H1 (cell line): ENCODE measurements around the gene F10. TPM values are rescaled to one million over a fixed set of nuclear protein-coding genes. Genes with fewer than 3 reads are reported as not detected.

ENCODE experiments used
- CTCF ChIA-PET: fragments of 300-600 bp; sonication (Branson Sonifier 250); formaldehyde crosslinking; loops from one replicate; lab custom pipeline; 2021; ENCODE audit not compliant: partially characterized antibody; lab: Charles Lee
- POLR2A ChIA-PET: fragments of 300-600 bp; sonication (Branson Sonifier 250); formaldehyde crosslinking; loops from one replicate; lab custom pipeline; 2021; ENCODE audit warnings: inconsistent platforms; ENCODE audit not compliant: partially characterized antibody; lab: Charles Lee
- DNase-seq, 2 experiments: peaks; one replicate each; pipeline versions ENCODE4 v3.0.0 to v3.0.0-alpha.2; 2010 to 2022; ENCODE audit warnings: low spot score in 2 of 2, low read depth in 1 of 2, mixed read lengths in 1 of 2
- FAIRE-seq: peaks from 2 replicates; lab custom pipeline; 2011; peaks lifted over from hg19 to GRCh38; lab: Jason Lieb, UNC
- H2AFZ ChIP-seq: 2 replicates; pipeline ENCODE4 v1.8.1; 2012; ENCODE audit warnings: low read length, inconsistent platforms
- H2AK5ac ChIP-seq: 2 replicates; pipeline ENCODE4 v1.6.1; 2013; ENCODE audit warnings: low read depth, low read length
- H2BK120ac ChIP-seq: replicated peaks from 2 replicates; pipeline ENCODE3; 2013; ENCODE audit warnings: low read depth, low read length, inconsistent platforms
- H2BK12ac ChIP-seq: 2 replicates; pipeline ENCODE4 v1.6.1; 2013; ENCODE audit warnings: low read depth, low read length
- H2BK15ac ChIP-seq: 2 replicates; pipeline ENCODE4 v1.6.1; 2013; ENCODE audit warnings: low read length
- H2BK20ac ChIP-seq: 2 replicates; pipeline ENCODE4 v1.6.1; 2013; ENCODE audit warnings: low read length
- H2BK5ac ChIP-seq: 2 replicates; pipeline ENCODE4 v1.6.1; 2013; ENCODE audit warnings: low read depth, low read length
- H3K14ac ChIP-seq: 2 replicates; pipeline ENCODE4 v1.6.1; 2013; ENCODE audit warnings: inconsistent platforms; ENCODE audit not compliant: insufficient read length
- H3K18ac ChIP-seq: 2 replicates; pipeline ENCODE4 v1.6.1; 2013; ENCODE audit warnings: low read length; ENCODE audit errors: extremely low read depth
- H3K23ac ChIP-seq: 2 replicates; pipeline ENCODE4 v1.6.1; 2013; ENCODE audit warnings: inconsistent platforms; ENCODE audit not compliant: insufficient read length
- H3K23me2 ChIP-seq: 2 replicates; pipeline ENCODE4 v1.6.1; 2013; ENCODE audit warnings: low read depth, low read length
- H3K27ac ChIP-seq: 2 replicates; pipeline ENCODE4 v1.6.1; 2011; ENCODE audit warnings: low read depth, low read length, inconsistent platforms
- H3K27me3 ChIP-seq, 4 experiments: replicated peaks in 1 of 4; 1 replicate in 1 of 4; 2 replicates in 3 of 4; pipeline versions ENCODE4 v1.6.1 to v1.8.1; 2011 to 2013; ENCODE audit warnings: low read length in 3 of 4, mild to moderate bottlenecking in 3 of 4, inconsistent platforms in 2 of 4, mixed read lengths in 2 of 4, moderate library complexity in 1 of 4; ENCODE audit not compliant: control insufficient read depth in 3 of 4, insufficient read depth in 3 of 4; ENCODE audit errors: extremely low read depth in 1 of 4
- H3K36me3 ChIP-seq, 4 experiments: 2 replicates each; pipeline versions ENCODE4 v1.6.1 to v1.8.1; 2011 to 2013; ENCODE audit warnings: mild to moderate bottlenecking in 4 of 4, low read length in 3 of 4, moderate library complexity in 2 of 4, control low read depth in 1 of 4, inconsistent platforms in 1 of 4; ENCODE audit not compliant: insufficient read depth in 4 of 4, control insufficient read depth in 2 of 4
- H3K4ac ChIP-seq: replicated peaks from 2 replicates; pipeline ENCODE3; 2013; ENCODE audit warnings: low read length, low read depth, mixed read lengths, inconsistent platforms; ENCODE audit not compliant: insufficient read length
- H3K4me1 ChIP-seq, 4 experiments: replicated peaks in 1 of 4; 1 replicate in 1 of 4; 2 replicates in 3 of 4; pipeline versions ENCODE4 v1.6.1 to v1.8.1; 2011 to 2013; ENCODE audit warnings: low read length in 3 of 4, inconsistent platforms in 2 of 4, mixed read lengths in 1 of 4; ENCODE audit not compliant: insufficient read depth in 4 of 4, control insufficient read depth in 3 of 4
- H3K4me2 ChIP-seq, 2 experiments: 2 replicates each; pipeline versions ENCODE4 v1.6.1 to v1.8.1; 2011 to 2013; ENCODE audit warnings: low read depth in 2 of 2, low read length in 2 of 2, control low read depth in 1 of 2, inconsistent platforms in 1 of 2, mild to moderate bottlenecking in 1 of 2; ENCODE audit not compliant: insufficient read depth in 1 of 2
- H3K4me3 ChIP-seq, 4 experiments: fragments of 200-600, 300-600 bp in 1 of 4; sonication (generic), shearing (Covaris generic), sonication (Bioruptor Twin) in 1 of 4; 2 replicates each; pipeline versions ENCODE4 v1.5.1 to v1.8.1; 2011 to 2016; ENCODE audit warnings: low read length in 4 of 4, low read depth in 3 of 4, control low read depth in 2 of 4, inconsistent platforms in 2 of 4, mild to moderate bottlenecking in 2 of 4, mixed read lengths in 1 of 4, moderate library complexity in 1 of 4; ENCODE audit not compliant: insufficient read depth in 2 of 4; ENCODE audit errors: extremely low read depth in 1 of 4
- H3K56ac ChIP-seq: replicated peaks from 2 replicates; pipeline ENCODE3; 2013; ENCODE audit warnings: low read depth, mild to moderate bottlenecking, mixed read lengths, low read length, inconsistent platforms; ENCODE audit not compliant: insufficient read length
- H3K79me1 ChIP-seq: 2 replicates; pipeline ENCODE4 v1.6.1; 2013; ENCODE audit warnings: low read depth, low read length, control low read depth
- H3K79me2 ChIP-seq, 2 experiments: 2 replicates each; pipeline versions ENCODE4 v1.6.1 to v1.8.1; 2012 to 2013; ENCODE audit warnings: low read length in 2 of 2, mild to moderate bottlenecking in 2 of 2, inconsistent platforms in 1 of 2; ENCODE audit not compliant: insufficient read depth in 2 of 2, control insufficient read depth in 1 of 2
- H3K9ac ChIP-seq, 4 experiments: replicated peaks in 1 of 4; 1 replicate in 1 of 4; 2 replicates in 3 of 4; pipeline versions ENCODE4 v1.6.1 to v1.8.1; 2011 to 2013; ENCODE audit warnings: low read depth in 3 of 4, low read length in 3 of 4, control low read depth in 2 of 4, mild to moderate bottlenecking in 2 of 4, moderate library complexity in 2 of 4, inconsistent platforms in 1 of 4; ENCODE audit errors: extremely low read depth in 1 of 4
- H3K9me3 ChIP-seq, 2 experiments: 2 replicates each; pipeline versions ENCODE4 v1.6.1 to v1.8.1; 2012 to 2013; ENCODE audit warnings: mild to moderate bottlenecking in 2 of 2, moderate library complexity in 2 of 2, control low read depth in 1 of 2, inconsistent platforms in 1 of 2, low read depth in 1 of 2, low read length in 1 of 2, mixed read lengths in 1 of 2; ENCODE audit not compliant: insufficient read depth in 2 of 2
- H4K20me1 ChIP-seq, 2 experiments: replicated peaks in 1 of 2; 2 replicates each; pipeline versions ENCODE3 to v1.8.1; 2011 to 2013; ENCODE audit warnings: inconsistent platforms in 2 of 2, low read length in 2 of 2, mild to moderate bottlenecking in 1 of 2; ENCODE audit not compliant: insufficient read depth in 2 of 2, control insufficient read depth in 1 of 2
- H4K5ac ChIP-seq: 2 replicates; pipeline ENCODE4 v1.6.1; 2013; ENCODE audit warnings: low read length, low read depth, mixed read lengths, inconsistent platforms; ENCODE audit not compliant: insufficient read length
- H4K8ac ChIP-seq: 2 replicates; pipeline ENCODE4 v1.8.0; 2013; ENCODE audit warnings: mild to moderate bottlenecking, moderate library complexity, low read length, inconsistent platforms; ENCODE audit not compliant: insufficient read depth; ENCODE audit errors: extremely low read depth
- H4K91ac ChIP-seq: replicated peaks from 2 replicates; pipeline ENCODE3; 2013; ENCODE audit warnings: low read length, mixed read lengths, inconsistent platforms; ENCODE audit not compliant: insufficient read length
- HDAC6 ChIP-seq: IDR thresholded peaks from one replicate; pipeline ENCODE4 v1.7.1; 2012; ENCODE audit warnings: low read depth, mild to moderate bottlenecking, inconsistent platforms, low read length, moderate library complexity
- KDM1A ChIP-seq: fragments of 200-600, 300-600 bp; sonication (generic); IDR thresholded peaks from 2 replicates; pipeline ENCODE4 v1.7.1; 2016; ENCODE audit warnings: mild to moderate bottlenecking, low read length, borderline replicate concordance
- ZNF274 ChIP-seq: IDR thresholded peaks from 2 replicates; pipeline ENCODE4 v1.7.0; 2012; ENCODE audit warnings: low read length, borderline replicate concordance; ENCODE audit errors: extremely low read depth
- WGBS, 2 experiments: shearing (Covaris generic) in 1 of 2; methylation state at CpG; one replicate each; pipeline versions ENCODE4 v1.1.6 to v1.1.7; 2013 to 2015; ENCODE audit warnings: low lambda C conversion rate in 2 of 2, mixed read lengths in 2 of 2, inconsistent platforms in 1 of 2, low coverage in 1 of 2, missing lambda C conversion rate in 1 of 2; ENCODE audit not compliant: insufficient replicate concordance in 2 of 2, insufficient coverage in 1 of 2, insufficient read length in 1 of 2; ENCODE audit errors: extremely low coverage in 1 of 2, missing lambda C conversion rate in 1 of 2; 5-methylcytosine and 5-hydroxymethylcytosine counted together
- polyA plus RNA-seq, 7 experiments: library from polyadenylated mRNA; depleted of rRNA in 3 of 7; stranded (reverse) in 5 of 7; unstranded in 2 of 7; fragments of >200 nt in 5 of 7; fragments of 200-250 nt in 2 of 7; gene quantifications; 1 replicate in 5 of 7; 2 replicates in 1 of 7; 4 replicates in 1 of 7; pipeline versions ENCODE4 v1.2.1 to v1.2.3, GENCODE V29; 2011 to 2013; ENCODE audit warnings: missing spikeins in 2 of 7, mixed read lengths in 2 of 7
- total RNA-seq: library from RNA; stranded (reverse); fragmentation: NEBNext Ultra II Directional; extraction: Animal tissue kit (Norgen Biotek cat#: 25700); gene quantifications from 2 replicates; pipeline ENCODE4 v1.2.1, GENCODE V29; 2021

F10 gene
- total and polyA plus RNA-seq, 2 of the 8 experiments (the other 6 are each of a cell fraction or from before 2014, with no cell fraction given), result 2.0 to 4.2 TPM

- no peak overlapping the region for H2BK12ac ChIP-seq
- peaks cover 0 to 10% (median 2%) of the 10 kb centered on the region in 4 experiments; a peak in 5 of 7 replicates for H3K4me1 ChIP-seq
- H3K9ac ChIP-seq, result no peak overlapping the region
- ChIA-PET CTCF (interaction anchor here (0.7 kb wide), 1 partner anchor 126 kb away, joined by 3 read pairs; no protein-coding TSS in a partner anchor), POLR2A (interaction anchor here (1.0 kb wide), 1 partner anchor 55 kb away, joined by 3 read pairs; no protein-coding TSS in a partner anchor)
- no peaks in the 10 kb centered on the region for H3K79me1 ChIP-seq
- H2BK20ac ChIP-seq, result no peak overlapping the region
- no peaks in the 10 kb centered on the region for H3K79me2 ChIP-seq
- no peak overlapping the region for H2BK120ac ChIP-seq
- H3K27me3 ChIP-seq, result no peaks in the 10 kb centered on the region
- H3K23me2 ChIP-seq, result no peaks in the 10 kb centered on the region
- H4K8ac ChIP-seq, result no peak overlapping the region; the same call in 1 of the 2 replicates
- H3K9me3 ChIP-seq, result no peaks in the 10 kb centered on the region
- H3K27ac ChIP-seq, result no peak overlapping the region
- H3K36me3 ChIP-seq, result peaks cover 19 to 75% (median 53%) of the 10 kb centered on the region in 4 experiments
- H4K5ac ChIP-seq, result no peak overlapping the region
- H2BK15ac ChIP-seq, result no peak overlapping the region
- H3K4me3 ChIP-seq, result no peak overlapping the region
- H3K23ac ChIP-seq, result no peak overlapping the region
- FAIRE-seq, result no peak
- H2AK5ac ChIP-seq, result no peak overlapping the region
- no peak overlapping the region for H3K4me2 ChIP-seq
- DNase-seq, result no peak
- no peak overlapping the region for H3K14ac ChIP-seq
- WGBS, 2 experiments, result 97% methylated on average over 14 of the region's 14 CpGs; no CpG with 5 or more reads in 1 of the 2 experiments
- H2BK5ac ChIP-seq, result no peak overlapping the region
- no peak overlapping the region for H3K18ac ChIP-seq
- no peak overlapping the region for H4K91ac ChIP-seq
- no peak overlapping the region for H3K56ac ChIP-seq
- H2AFZ ChIP-seq, result no peak overlapping the region
- H4K20me1 ChIP-seq, result peaks cover 6 to 14% of the 10 kb centered on the region in 2 experiments
- H3K4ac ChIP-seq, result no peak overlapping the region
- no peak for TF ChIP-seq HDAC6
- TF ChIP-seq ZNF274, result no peak
- TF ChIP-seq KDM1A, result no peak
These were observed 54.2 kb downstream of the F10 start for GRCh38 chr13:113176822-113177221.
